GM12872 (cell line): ENCODE data around the gene TMBIM1.
A peak's percentile ranks its signal among the peaks of the same experiment; 100 is the strongest.

Experiments used
- TF ChIP-seq, protein P1 (sequence below): IDR thresholded peaks from 3 replicates; pipeline ENCODE4 v1.5.1; 2011; ENCODE audit warnings: low read depth, mild to moderate bottlenecking, low read length, moderate library complexity; ENCODE audit not compliant: insufficient read depth

The TMBIM1 gene

GRCh38 chr2:218276986-218277755 is 15.1 kb downstream of the TMBIM1 start:
- TF ChIP-seq, protein P1, sequence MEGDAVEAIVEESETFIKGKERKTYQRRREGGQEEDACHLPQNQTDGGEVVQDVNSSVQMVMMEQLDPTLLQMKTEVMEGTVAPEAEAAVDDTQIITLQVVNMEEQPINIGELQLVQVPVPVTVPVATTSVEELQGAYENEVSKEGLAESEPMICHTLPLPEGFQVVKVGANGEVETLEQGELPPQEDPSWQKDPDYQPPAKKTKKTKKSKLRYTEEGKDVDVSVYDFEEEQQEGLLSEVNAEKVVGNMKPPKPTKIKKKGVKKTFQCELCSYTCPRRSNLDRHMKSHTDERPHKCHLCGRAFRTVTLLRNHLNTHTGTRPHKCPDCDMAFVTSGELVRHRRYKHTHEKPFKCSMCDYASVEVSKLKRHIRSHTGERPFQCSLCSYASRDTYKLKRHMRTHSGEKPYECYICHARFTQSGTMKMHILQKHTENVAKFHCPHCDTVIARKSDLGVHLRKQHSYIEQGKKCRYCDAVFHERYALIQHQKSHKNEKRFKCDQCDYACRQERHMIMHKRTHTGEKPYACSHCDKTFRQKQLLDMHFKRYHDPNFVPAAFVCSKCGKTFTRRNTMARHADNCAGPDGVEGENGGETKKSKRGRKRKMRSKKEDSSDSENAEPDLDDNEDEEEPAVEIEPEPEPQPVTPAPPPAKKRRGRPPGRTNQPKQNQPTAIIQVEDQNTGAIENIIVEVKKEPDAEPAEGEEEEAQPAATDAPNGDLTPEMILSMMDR = no peak

DNA sequence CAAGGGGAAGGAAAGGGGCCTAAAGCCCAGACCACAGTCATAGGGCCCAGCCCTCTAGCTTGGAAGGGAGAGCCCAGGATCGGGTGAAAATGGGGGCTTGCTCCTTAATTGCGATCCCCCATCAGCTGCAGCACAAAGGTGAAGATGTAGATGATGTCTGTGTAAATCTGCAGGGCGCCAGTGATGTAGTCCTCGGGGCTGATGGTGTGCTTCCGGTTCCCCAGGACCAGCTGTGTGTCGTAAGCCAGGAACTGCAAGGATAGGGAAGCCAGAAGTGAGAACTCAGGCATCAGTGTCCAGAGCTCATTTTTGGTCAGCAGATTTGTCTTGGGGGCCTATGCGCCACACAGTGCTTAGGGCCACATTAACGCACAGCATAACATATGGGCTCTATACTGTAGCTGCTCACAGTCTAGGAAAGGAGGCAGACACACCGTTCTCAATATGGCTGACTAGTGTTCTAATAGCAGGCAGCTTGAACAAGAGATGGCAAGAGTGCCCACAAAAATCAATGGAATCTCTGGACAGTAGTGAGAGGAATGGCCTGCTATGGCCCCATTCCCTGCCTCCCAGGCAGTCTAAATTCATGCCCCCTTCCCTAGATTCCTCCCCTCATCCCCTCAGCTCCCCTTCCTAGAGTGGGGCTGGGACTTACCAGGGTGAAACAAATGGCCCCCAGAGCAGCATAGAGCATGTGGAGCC is 16.8 kb downstream of the TMBIM1 start:
- TF ChIP-seq, protein P1 = no peak

DNA sequence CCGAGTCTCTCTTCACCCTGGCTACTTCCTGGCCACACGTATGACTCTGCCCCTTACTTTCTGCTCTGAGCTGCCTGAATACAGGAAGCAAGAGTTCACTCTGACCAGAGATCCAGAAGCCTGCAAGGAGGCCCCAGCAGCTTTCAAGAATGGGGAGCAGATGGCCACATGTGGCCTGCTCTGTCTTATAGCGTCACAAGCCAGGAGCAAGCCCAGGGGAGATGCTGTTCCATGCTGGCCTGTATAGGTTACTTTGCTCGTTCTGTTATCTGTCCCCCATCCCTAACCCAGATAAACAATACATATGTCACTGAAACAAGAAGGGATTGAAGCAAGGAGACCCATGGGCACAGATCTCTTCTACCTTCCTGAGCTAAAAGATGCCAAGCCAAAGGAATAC is 17.7 kb downstream of the TMBIM1 start:
- TF ChIP-seq, protein P1 = no peak

DNA sequence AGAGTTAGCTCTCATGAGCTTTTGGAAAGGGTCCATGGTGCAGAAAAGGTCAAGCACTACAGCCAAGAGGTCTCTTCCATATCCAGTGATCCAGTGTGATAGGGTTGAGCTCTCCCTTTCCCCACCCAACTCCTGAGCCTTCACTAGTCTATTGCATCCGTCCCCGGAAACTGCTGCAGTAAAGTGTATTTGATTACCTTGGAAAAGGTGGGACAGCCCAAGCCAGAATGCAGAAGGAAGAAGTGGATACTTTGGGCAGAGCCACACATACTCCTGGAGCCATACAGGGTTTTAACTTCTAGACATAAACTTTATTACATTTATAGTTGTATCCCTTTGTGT is 18.4 kb downstream of the TMBIM1 start:
- TF ChIP-seq, protein P1 = no peak

DNA sequence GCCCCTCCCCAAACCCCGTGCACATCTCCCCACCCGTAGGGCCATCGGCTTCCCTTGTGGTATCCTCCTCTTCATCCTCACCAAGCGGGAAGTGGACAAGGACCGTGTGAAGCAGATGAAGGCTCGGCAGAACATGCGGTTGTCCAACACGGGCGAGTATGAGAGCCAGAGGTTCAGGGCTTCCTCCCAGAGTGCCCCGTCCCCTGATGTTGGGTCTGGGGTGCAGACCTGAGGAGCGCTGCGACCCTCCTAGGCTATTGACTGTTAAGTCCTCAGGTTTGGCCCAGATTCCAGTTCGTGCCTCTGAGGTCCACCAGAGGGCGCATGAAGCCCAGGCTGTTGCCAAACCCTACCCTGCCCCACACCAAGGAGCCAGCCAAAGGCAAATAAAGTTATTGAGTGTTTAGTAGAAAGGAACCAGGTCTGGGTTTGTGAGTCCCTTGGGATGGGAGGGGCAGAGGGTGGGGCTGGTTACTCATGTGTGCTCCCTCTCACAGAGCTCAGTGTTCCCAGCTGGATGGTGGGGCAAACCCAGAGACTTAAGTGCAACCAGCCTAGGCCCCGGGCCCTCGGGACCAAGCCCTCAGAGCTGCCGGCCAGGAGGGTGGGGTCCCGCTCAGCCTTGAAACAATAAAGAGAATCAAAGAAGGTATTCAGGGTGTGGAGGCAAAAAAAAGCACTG is 19.6 kb downstream of the TMBIM1 start:
- TF ChIP-seq, protein P1 = peak; percentile 95

- TF ChIP-seq, protein P1 = no peak
Measured at GRCh38 chr2:218271865-218272530, 20.3 kb downstream of the TMBIM1 start.

GRCh38 chr2:218271487-218271797 is 20.9 kb downstream of the TMBIM1 start:
- TF ChIP-seq, protein P1 = no peak
